Measurements from ENCODE around the gene MYDGF.
A peak's percentile ranks its signal among the peaks of the same experiment; 100 is the strongest.

MYDGF gene

GRCh38 chr19:4673726-4674125, 3.6 kb upstream of the MYDGF start:
- DNase-seq (ENCODE audit: low spot score): no peak

- DNase-seq (ENCODE audit: low spot score): no peak
Observed at GRCh38 chr19:4673216-4673615, 3.1 kb upstream of the MYDGF start.

- DNase-seq (ENCODE audit: low spot score): no peak
Observed at GRCh38 chr19:4671185-4671851, 1.2 kb upstream of the MYDGF start.

GRCh38 chr19:4664642-4665041, 5.5 kb downstream of the MYDGF start:
- no peak for DNase-seq (ENCODE audit: low spot score)

GRCh38 chr19:4662812-4663211, 7.3 kb downstream of the MYDGF start:
- no peak for DNase-seq (ENCODE audit: low spot score)

- DNase-seq (ENCODE audit: low spot score): no peak
Observed at GRCh38 chr19:4662020-4662695, 8.0 kb downstream of the MYDGF start.

GRCh38 chr19:4660993-4661392, 9.1 kb downstream of the MYDGF start:
- no peak for DNase-seq (ENCODE audit: low spot score)

GRCh38 chr19:4660181-4660791, 9.9 kb downstream of the MYDGF start:
- peak; percentile 82 for DNase-seq (ENCODE audit: low spot score)

GRCh38 chr19:4657835-4658234, 12.3 kb downstream of the MYDGF start:
- DNase-seq (ENCODE audit: low spot score): no peak

- no peak for DNase-seq (ENCODE audit: low spot score)
Observed at GRCh38 chr19:4657262-4657661, 12.9 kb downstream of the MYDGF start.

GRCh38 chr19:4656102-4656501, 14.0 kb downstream of the MYDGF start:
- no peak for DNase-seq (ENCODE audit: low spot score)

GRCh38 chr19:4654437-4655361, 15.4 kb downstream of the MYDGF start:
- peak; percentile 32 for DNase-seq (ENCODE audit: low spot score)

GRCh38 chr19:4653793-4654436, 16.2 kb downstream of the MYDGF start:
- DNase-seq (ENCODE audit: low spot score): no peak

GRCh38 chr19:4652075-4652474, 18.1 kb downstream of the MYDGF start:
- peak; percentile 32 for DNase-seq (ENCODE audit: low spot score)

- no peak for DNase-seq (ENCODE audit: low spot score)
Observed at GRCh38 chr19:4650159-4650558, 20.0 kb downstream of the MYDGF start.

GRCh38 chr19:4649392-4650047, 20.6 kb downstream of the MYDGF start:
- no peak for DNase-seq (ENCODE audit: low spot score)

GRCh38 chr19:4647676-4648644, 22.2 kb downstream of the MYDGF start:
- DNase-seq (ENCODE audit: low spot score): peak; percentile 65

GRCh38 chr19:4645718-4646117, 24.4 kb downstream of the MYDGF start:
- DNase-seq (ENCODE audit: low spot score): no peak

GRCh38 chr19:4642625-4643024, 27.5 kb downstream of the MYDGF start:
- no peak for DNase-seq (ENCODE audit: low spot score)

- no peak for DNase-seq (ENCODE audit: low spot score)
Observed at GRCh38 chr19:4641132-4641531, 29.0 kb downstream of the MYDGF start.

Data from D341Med (cell line).